Measurements from ENCODE around the gene THBS3. TPM values are rescaled to one million over a fixed set of nuclear protein-coding genes. Genes with fewer than 3 reads are reported as not detected.

Gene THBS3
- total and polyA plus RNA-seq, 2 of the 13 experiments (the other 11 are each of a cell fraction or from before 2014, with no cell fraction given), result 0.86 to 3.6 TPM

DNA sequence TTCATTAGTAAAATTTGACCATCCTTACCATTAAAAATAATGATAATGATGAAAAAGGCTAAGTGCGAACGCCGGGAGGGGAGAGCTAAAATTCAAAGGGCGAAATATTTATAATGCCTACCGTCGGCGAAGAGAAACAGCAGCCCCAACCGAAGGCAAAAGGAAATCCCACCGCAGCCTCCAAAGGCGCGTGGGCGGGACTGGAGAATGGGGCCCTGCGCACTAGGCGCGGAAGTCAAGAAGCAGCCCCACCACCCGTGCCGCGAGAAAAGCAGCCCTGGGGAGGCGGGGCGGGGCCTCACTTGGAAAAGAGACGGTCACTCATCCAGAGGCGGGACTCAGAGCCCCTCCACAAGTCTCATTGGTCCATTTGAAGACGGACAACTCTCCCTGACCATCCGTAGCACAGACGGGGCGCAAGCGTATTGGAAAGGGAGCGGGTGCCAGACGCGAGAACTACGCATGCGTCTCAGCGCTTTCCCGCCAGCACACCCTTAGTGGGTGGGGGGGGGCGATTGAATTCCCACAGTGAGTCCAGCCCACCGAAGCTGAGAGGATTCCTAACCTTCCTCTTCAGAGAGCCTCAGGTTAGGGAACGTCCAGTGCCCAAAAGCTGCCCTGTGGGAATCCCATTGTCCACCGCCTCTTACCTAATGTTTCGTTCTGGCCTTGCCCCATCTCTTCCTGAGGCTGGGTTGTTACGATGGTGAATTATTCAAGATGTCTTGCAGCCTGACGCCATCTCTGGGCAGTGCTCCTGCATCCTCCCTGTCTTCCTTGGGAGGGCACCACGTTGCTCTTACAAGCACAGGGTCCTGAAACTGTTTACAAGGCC is 19.8 kb upstream of the THBS3 start (continued):
- TF ChIP-seq ZXDC (CRISPR knock-in tag; IDR thresholded peaks at IDR 0.05) (no peak), YEATS4 (CRISPR knock-in tag; IDR thresholded peaks at IDR 0.05; ENCODE audit: borderline replicate concordance) (peak; percentile 47; the same call in 1 of the 2 replicates), MIER3 (CRISPR knock-in tag; IDR thresholded peaks at IDR 0.05; ENCODE audit: borderline replicate concordance) (no peak), RARA (CRISPR knock-in tag; IDR thresholded peaks at IDR 0.05) (0 out of 2 replicates have a peak, but pooled peaks have one; percentile 14), SP1 (IDR thresholded peaks at IDR 0.05) (no peak), SP1 (CRISPR knock-in tag; IDR thresholded peaks at IDR 0.05) (peak; percentile 52), IKZF4 (CRISPR knock-in tag; IDR thresholded peaks at IDR 0.05; ENCODE audit: borderline replicate concordance, low read depth, not compliant biosample characterization) (no peak), ZNF850 (CRISPR knock-in tag; conservative IDR thresholded peaks at IDR 0.05) (no peak), ZNF33A (CRISPR knock-in tag; IDR thresholded peaks at IDR 0.05; ENCODE audit: borderline replicate concordance) (no peak; the same call in 1 of the 2 replicates), NCOA2 (CRISPR knock-in tag; IDR thresholded peaks at IDR 0.05) (no peak; the same call in 1 of the 2 replicates), ZBTB38 (CRISPR knock-in tag; IDR thresholded peaks at IDR 0.05) (peak; percentile 94), ZNF703 (CRISPR knock-in tag; IDR thresholded peaks at IDR 0.05; ENCODE audit: borderline replicate concordance) (0 out of 2 replicates have a peak, but pooled peaks have one; percentile 1), ZBTB20 (CRISPR knock-in tag; IDR thresholded peaks at IDR 0.05; ENCODE audit: borderline replicate concordance, low read depth) (peak; percentile 48; the same call in 1 of the 2 replicates), MXD4 (CRISPR knock-in tag; IDR thresholded peaks at IDR 0.05) (peak; percentile 33; the same call in 1 of the 2 replicates), ZNF263 (CRISPR knock-in tag; IDR thresholded peaks at IDR 0.05) (no peak), SETDB1 (CRISPR knock-in tag; IDR thresholded peaks at IDR 0.05; ENCODE audit: borderline replicate concordance) (no peak), NFIB (CRISPR knock-in tag; IDR thresholded peaks at IDR 0.05; ENCODE audit: borderline replicate concordance) (no peak), ZNF543 (CRISPR knock-in tag; IDR thresholded peaks at IDR 0.05) (no peak; the same call in 1 of the 2 replicates), ELF1 (CRISPR knock-in tag; IDR thresholded peaks at IDR 0.05) (peak; percentile 80), KDM5A (IDR thresholded peaks at IDR 0.05; ENCODE audit: borderline replicate concordance, low read length) (peak; percentile 74; the same call in 1 of the 2 replicates), AHR (CRISPR knock-in tag; IDR thresholded peaks at IDR 0.05) (peak; percentile 52), RFXAP (CRISPR knock-in tag; IDR thresholded peaks at IDR 0.05; ENCODE audit: borderline replicate concordance) (0 out of 2 replicates have a peak, but pooled peaks have one; percentile 18)
- TF ChIP-seq, protein P1, sequence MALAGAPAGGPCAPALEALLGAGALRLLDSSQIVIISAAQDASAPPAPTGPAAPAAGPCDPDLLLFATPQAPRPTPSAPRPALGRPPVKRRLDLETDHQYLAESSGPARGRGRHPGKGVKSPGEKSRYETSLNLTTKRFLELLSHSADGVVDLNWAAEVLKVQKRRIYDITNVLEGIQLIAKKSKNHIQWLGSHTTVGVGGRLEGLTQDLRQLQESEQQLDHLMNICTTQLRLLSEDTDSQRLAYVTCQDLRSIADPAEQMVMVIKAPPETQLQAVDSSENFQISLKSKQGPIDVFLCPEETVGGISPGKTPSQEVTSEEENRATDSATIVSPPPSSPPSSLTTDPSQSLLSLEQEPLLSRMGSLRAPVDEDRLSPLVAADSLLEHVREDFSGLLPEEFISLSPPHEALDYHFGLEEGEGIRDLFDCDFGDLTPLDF (CRISPR knock-in tag; IDR thresholded peaks at IDR 0.05), result peak; percentile 92
- TF ChIP-seq, protein P2, sequence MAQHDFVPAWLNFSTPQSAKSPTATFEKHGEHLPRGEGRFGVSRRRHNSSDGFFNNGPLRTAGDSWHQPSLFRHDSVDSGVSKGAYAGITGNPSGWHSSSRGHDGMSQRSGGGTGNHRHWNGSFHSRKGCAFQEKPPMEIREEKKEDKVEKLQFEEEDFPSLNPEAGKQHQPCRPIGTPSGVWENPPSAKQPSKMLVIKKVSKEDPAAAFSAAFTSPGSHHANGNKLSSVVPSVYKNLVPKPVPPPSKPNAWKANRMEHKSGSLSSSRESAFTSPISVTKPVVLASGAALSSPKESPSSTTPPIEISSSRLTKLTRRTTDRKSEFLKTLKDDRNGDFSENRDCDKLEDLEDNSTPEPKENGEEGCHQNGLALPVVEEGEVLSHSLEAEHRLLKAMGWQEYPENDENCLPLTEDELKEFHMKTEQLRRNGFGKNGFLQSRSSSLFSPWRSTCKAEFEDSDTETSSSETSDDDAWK (CRISPR knock-in tag; IDR thresholded peaks at IDR 0.05), result no peak
- TF ChIP-seq, protein P3, sequence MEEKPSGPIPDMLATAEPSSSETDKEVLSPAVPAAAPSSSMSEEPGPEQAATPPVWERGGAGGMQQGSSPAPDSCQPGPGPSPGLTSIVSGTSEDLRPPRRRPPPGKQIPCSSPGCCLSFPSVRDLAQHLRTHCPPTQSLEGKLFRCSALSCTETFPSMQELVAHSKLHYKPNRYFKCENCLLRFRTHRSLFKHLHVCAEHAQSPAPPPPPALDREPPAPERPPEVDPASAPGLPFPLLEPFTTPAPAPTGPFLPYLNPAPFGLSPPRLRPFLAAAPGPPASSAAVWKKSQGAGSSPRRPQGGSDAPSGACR (CRISPR knock-in tag; IDR thresholded peaks at IDR 0.05), result no peak
